Stimulated activated CD8-positive, alpha-beta memory T cell treated with anti-CD3 and anti-CD28 coated beads, Interleukin-4, amount 100 ng/mL, for 4 hours (primary cell): ENCODE data around the gene TATDN3.
A peak's percentile ranks its signal among the peaks of the same experiment; 100 is the strongest.
"Not testable (repeated sequence)": the region's sequence is repeated elsewhere in the genome, so short reads cannot be mapped to it uniquely, and the experiment has no call there.

ENCODE experiments used
- DNase-seq, 2 donors: peaks; one replicate each; pipeline ENCODE4 v3.0.0-alpha.2; 2020; ENCODE audit warnings: low read depth in 2 of 2, low spot score in 1 of 2

The TATDN3 gene

GRCh38 chr1:212791676-212792395 lies at the start of gene TATDN3, which contains the start of gene NSL1:
Gene TATDN3 (plus strand): TSS chr1:212791894. CDS start chr1:212791922, 28 bp downstream.
Gene NSL1 (minus strand): TSS chr1:212791777. CDS start chr1:212791763, 14 bp downstream.
- DNase-seq, result peak; percentile 83 to 98

- DNase-seq, result no peak
Observed at GRCh38 chr1:212743901-212744475, 47.7 kb upstream of the TATDN3 start.

GRCh38 chr1:212745303-212745702 lies 46.4 kb upstream of the TATDN3 start:
- DNase-seq, result no peak

- DNase-seq, result no peak
Observed at GRCh38 chr1:212746546-212746945, 45.1 kb upstream of the TATDN3 start.

GRCh38 chr1:212749821-212750535 lies 41.7 kb upstream of the TATDN3 start:
- no peak for DNase-seq

GRCh38 chr1:212752252-212752933 lies 39.3 kb upstream of the TATDN3 start:
- DNase-seq, result no peak

GRCh38 chr1:212752934-212753497 lies 38.7 kb upstream of the TATDN3 start:
- no peak for DNase-seq

- DNase-seq, result no peak
Observed at GRCh38 chr1:212753749-212754148, 37.9 kb upstream of the TATDN3 start.

GRCh38 chr1:212754193-212754592 lies 37.5 kb upstream of the TATDN3 start:
- no peak for DNase-seq

GRCh38 chr1:212754680-212755079 lies 37.0 kb upstream of the TATDN3 start:
- DNase-seq, result no peak

- DNase-seq, result no peak
Observed at GRCh38 chr1:212759683-212760082, 32.0 kb upstream of the TATDN3 start.

- peak; percentile 7 to 20 for DNase-seq
Observed at GRCh38 chr1:212760126-212760823, 31.4 kb upstream of the TATDN3 start.

GRCh38 chr1:212762234-212762633 lies 29.5 kb upstream of the TATDN3 start:
- no peak for DNase-seq

- DNase-seq, result no peak
Observed at GRCh38 chr1:212762839-212763238, 28.9 kb upstream of the TATDN3 start.

GRCh38 chr1:212764718-212765281 lies 26.9 kb upstream of the TATDN3 start:
- not testable (repeated sequence) for DNase-seq

GRCh38 chr1:212766825-212767224 lies 24.9 kb upstream of the TATDN3 start:
- not testable (repeated sequence) for DNase-seq

- DNase-seq, result no peak
Observed at GRCh38 chr1:212769459-212770167, 22.1 kb upstream of the TATDN3 start.

GRCh38 chr1:212771341-212771740 lies 20.4 kb upstream of the TATDN3 start:
- no peak for DNase-seq

GRCh38 chr1:212773011-212773410 lies 18.7 kb upstream of the TATDN3 start:
- no peak for DNase-seq

- no peak for DNase-seq
Observed at GRCh38 chr1:212774584-212774983, 17.1 kb upstream of the TATDN3 start.
